ENCODE measurements around the gene PPM1A.

DNA sequence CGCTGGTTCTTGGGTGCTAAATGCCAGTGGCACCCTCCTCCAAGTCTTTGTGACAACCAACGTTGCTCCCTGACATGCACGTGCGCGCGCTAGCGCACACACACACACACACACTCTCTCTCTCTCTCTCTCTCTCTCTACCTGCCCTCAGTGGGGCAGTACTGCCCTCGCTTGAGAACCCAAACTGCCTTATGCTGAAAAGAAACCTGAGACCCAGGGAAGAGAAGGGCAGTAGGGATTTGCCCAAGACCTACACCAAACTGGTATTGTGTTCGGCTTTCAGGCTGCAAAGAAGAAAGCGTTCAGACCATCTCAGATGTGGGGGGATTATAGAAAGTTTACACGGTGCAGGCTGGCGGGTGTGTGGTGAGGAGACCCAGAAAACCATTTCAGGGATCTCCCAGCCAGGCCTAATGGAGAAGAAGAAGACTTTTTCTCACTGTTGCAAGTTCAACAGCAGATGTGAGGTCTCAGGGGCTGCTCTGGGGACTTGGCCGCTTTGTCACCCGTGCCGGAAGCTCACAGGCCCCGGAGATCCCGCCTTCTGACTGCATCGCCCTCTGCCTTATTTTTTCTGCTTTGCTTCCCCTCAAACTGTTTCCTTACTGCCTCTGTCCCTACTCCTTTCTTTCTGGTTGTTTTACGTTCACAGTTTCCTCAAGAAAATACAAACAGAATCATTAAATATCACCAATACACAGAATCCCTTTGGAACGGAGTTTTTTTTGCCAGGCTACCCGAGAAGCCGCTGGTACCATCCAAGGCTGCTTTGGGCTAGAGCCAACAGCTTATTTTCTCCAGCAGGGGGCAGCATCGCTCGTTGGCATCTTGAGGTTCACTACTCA, 82.4 kb downstream of the PPM1A start:
- TF ChIP-seq, protein P1, sequence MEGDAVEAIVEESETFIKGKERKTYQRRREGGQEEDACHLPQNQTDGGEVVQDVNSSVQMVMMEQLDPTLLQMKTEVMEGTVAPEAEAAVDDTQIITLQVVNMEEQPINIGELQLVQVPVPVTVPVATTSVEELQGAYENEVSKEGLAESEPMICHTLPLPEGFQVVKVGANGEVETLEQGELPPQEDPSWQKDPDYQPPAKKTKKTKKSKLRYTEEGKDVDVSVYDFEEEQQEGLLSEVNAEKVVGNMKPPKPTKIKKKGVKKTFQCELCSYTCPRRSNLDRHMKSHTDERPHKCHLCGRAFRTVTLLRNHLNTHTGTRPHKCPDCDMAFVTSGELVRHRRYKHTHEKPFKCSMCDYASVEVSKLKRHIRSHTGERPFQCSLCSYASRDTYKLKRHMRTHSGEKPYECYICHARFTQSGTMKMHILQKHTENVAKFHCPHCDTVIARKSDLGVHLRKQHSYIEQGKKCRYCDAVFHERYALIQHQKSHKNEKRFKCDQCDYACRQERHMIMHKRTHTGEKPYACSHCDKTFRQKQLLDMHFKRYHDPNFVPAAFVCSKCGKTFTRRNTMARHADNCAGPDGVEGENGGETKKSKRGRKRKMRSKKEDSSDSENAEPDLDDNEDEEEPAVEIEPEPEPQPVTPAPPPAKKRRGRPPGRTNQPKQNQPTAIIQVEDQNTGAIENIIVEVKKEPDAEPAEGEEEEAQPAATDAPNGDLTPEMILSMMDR (IDR thresholded peaks at IDR 0.05): peak; percentile 98
- no peak for TF ChIP-seq EZH2 (IDR thresholded peaks at IDR 0.05; ENCODE audit: borderline replicate concordance, insufficient read depth, low read depth, low read length, poor library complexity, severe bottlenecking)

Data from B cell (primary cell).